ENCODE measurements around the gene KRTAP10-1. TPM values are rescaled to one million over a fixed set of nuclear protein-coding genes. Genes with fewer than 3 reads are reported as not detected.
A peak's percentile ranks its signal among the peaks of the same experiment; 100 is the strongest.

The KRTAP10-1 gene
- total and polyA plus RNA-seq, 2 of the 13 experiments (the other 11 are each of a cell fraction or from before 2014, with no cell fraction given): not detected

DNA sequence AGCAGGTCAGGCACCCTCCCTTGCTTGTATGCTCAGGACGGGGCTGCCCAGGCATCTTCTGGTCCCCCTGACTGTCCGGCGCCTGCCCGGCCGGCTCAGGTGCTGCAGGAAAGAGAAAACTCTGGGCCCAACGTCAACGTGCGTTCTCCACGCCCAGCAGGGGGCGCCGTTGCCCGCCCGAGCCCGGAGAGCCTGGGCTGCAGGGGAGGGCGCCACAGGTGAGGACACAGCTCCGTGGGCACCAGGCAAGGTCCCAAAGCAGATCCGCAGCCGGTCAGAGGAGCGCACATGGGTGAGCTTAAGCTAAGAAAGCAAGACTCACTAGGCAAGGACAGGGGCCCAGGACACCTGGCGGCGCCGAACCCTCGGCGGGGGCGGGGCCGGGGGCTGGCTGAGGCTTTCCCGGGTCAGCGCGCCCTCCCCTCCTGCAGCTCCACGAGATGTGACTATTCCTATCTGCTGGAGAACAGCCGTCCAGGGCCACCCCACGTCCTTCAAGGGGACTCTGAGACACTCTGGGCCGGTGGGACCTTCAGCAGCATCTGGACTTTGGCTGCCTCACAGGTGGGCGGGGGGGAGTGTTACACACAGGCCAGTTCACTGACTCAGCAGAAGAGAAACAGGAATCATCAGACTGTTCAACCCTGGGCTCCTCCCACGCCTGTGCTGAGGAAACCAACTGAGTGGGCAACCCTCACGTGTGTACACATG is 29.3 kb downstream of the KRTAP10-1 start:
- peak; percentile 47 for ATAC-seq
- H3K27ac ChIP-seq (ENCODE audit: extremely low read length, insufficient read depth, low read length): peak overlapping the region; percentile 45
- H2AFZ ChIP-seq (ENCODE audit: low read length): no peak overlapping the region
- BruUV-seq (replicated peaks): no TSS peak
- H3K9me3 ChIP-seq (ENCODE audit: low read length): no peaks in the 10 kb centered on the region
- no peaks in the 10 kb centered on the region for H4K20me1 ChIP-seq (ENCODE audit: insufficient read depth, low read length)
- intact Hi-C loops (cut with micrococcal nuclease; ENCODE audit: unreplicated experiment): loop anchor here (5.0 kb wide), 1 partner anchor 232 kb away; no protein-coding TSS in a partner anchor
- POLR2A ChIA-PET: interaction anchor here (0.6 to 1.6 kb wide), 3 partner anchors 27 to 283 kb away, joined by 3 to 4 read pairs (median 3); no protein-coding TSS in a partner anchor
- peak overlapping the region in 1 of 3 experiments; percentile 23; a peak in 1 of 6 replicates for H3K4me3 ChIP-seq (replicated peaks in 1 of 3; ENCODE audit: insufficient read depth in 1 of 3, low read depth in 2 of 3, low read length in 3 of 3)
- no peaks in the 10 kb centered on the region; a peak in 1 of 5 replicates for H3K27me3 ChIP-seq (ENCODE audit: control insufficient read depth in 1 of 2, insufficient read depth in 2 of 2, low read length in 2 of 2)
- 31% methylated on average over 23 of the region's 36 CpGs for WGBS (ENCODE audit: low lambda C conversion rate)
- peaks cover 25% of the 10 kb centered on the region for H3K79me2 ChIP-seq (ENCODE audit: insufficient read depth, low read length)
- DNase-seq (ENCODE audit: low spot score): peak; percentile 57
- CTCF ChIA-PET (ENCODE audit: low intra/inter-chr PET ratio, low total read pairs): interaction anchor here (2.0 kb wide), 1 partner anchor 283 kb away, joined by 14 read pairs; no protein-coding TSS in a partner anchor
- H3K4me2 ChIP-seq (ENCODE audit: low read depth, low read length): peak overlapping the region; percentile 57
- peaks cover 63% of the 10 kb centered on the region for H3K4me1 ChIP-seq (ENCODE audit: insufficient read depth, low read length)
- in situ Hi-C loops (cut with HindIII; ENCODE audit: extremely low pct_ligation_motif_present, low pct_unique_long_range_greater_than_20kb): no loop called here
- no peak overlapping the region for H3K9ac ChIP-seq (ENCODE audit: insufficient read depth, low read depth, low read length)
- peaks cover 14 to 19% of the 10 kb centered on the region in 2 experiments for H3K36me3 ChIP-seq (replicated peaks in 1 of 2; ENCODE audit: control insufficient read depth in 1 of 2, insufficient read depth in 2 of 2, low read length in 2 of 2)
- peak; percentile 48 for FAIRE-seq
- TF ChIP-seq SAFB2 (CRISPR knock-in tag; IDR thresholded peaks at IDR 0.05; ENCODE audit: borderline replicate concordance, low read depth) (no peak), ZNF737 (CRISPR knock-in tag; IDR thresholded peaks at IDR 0.05; ENCODE audit: borderline replicate concordance) (no peak), ZNF83 (CRISPR knock-in tag; IDR thresholded peaks at IDR 0.05; ENCODE audit: borderline replicate concordance) (no peak), KLF13 (CRISPR knock-in tag; IDR thresholded peaks at IDR 0.05) (no peak), ZNF7 (CRISPR knock-in tag; IDR thresholded peaks at IDR 0.05) (no peak), IKZF1 (IDR thresholded peaks at IDR 0.05) (no peak), KAT2B (IDR thresholded peaks at IDR 0.05; ENCODE audit: borderline replicate concordance, low read depth, low read length) (no peak), BCL6 (CRISPR knock-in tag; IDR thresholded peaks at IDR 0.05) (no peak), ZNF883 (CRISPR knock-in tag; IDR thresholded peaks at IDR 0.05; ENCODE audit: not compliant biosample characterization) (peak; percentile 32), KLF11 (CRISPR knock-in tag; IDR thresholded peaks at IDR 0.05) (no peak), RORA (CRISPR knock-in tag; IDR thresholded peaks at IDR 0.05) (no peak), ZNF484 (CRISPR knock-in tag; IDR thresholded peaks at IDR 0.05; ENCODE audit: borderline replicate concordance, low read depth) (no peak), ZFP41 (CRISPR knock-in tag; IDR thresholded peaks at IDR 0.05; ENCODE audit: borderline replicate concordance) (no peak), POLR2AphosphoS2 (IDR thresholded peaks at IDR 0.05; ENCODE audit: low read depth, low read length) (no peak)
- TF ChIP-seq, protein P1, sequence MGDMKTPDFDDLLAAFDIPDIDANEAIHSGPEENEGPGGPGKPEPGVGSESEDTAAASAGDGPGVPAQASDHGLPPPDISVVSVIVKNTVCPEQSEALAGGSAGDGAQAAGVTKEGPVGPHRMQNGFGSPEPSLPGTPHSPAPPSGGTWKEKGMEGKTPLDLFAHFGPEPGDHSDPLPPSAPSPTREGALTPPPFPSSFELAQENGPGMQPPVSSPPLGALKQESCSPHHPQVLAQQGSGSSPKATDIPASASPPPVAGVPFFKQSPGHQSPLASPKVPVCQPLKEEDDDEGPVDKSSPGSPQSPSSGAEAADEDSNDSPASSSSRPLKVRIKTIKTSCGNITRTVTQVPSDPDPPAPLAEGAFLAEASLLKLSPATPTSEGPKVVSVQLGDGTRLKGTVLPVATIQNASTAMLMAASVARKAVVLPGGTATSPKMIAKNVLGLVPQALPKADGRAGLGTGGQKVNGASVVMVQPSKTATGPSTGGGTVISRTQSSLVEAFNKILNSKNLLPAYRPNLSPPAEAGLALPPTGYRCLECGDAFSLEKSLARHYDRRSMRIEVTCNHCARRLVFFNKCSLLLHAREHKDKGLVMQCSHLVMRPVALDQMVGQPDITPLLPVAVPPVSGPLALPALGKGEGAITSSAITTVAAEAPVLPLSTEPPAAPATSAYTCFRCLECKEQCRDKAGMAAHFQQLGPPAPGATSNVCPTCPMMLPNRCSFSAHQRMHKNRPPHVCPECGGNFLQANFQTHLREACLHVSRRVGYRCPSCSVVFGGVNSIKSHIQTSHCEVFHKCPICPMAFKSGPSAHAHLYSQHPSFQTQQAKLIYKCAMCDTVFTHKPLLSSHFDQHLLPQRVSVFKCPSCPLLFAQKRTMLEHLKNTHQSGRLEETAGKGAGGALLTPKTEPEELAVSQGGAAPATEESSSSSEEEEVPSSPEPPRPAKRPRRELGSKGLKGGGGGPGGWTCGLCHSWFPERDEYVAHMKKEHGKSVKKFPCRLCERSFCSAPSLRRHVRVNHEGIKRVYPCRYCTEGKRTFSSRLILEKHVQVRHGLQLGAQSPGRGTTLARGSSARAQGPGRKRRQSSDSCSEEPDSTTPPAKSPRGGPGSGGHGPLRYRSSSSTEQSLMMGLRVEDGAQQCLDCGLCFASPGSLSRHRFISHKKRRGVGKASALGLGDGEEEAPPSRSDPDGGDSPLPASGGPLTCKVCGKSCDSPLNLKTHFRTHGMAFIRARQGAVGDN (CRISPR knock-in tag; IDR thresholded peaks at IDR 0.05): peak; percentile 85

Measured in HepG2 (cell line).